Astrocyte (in vitro differentiated cells and primary cell): Measurements from ENCODE around the gene STKLD1.

Experiments used
- EZH2 ChIP-seq: IDR thresholded peaks from 2 replicates; pipeline ENCODE4 v1.6.1; 2012; ENCODE audit warnings: mild to moderate bottlenecking, low read length, inconsistent platforms; ENCODE audit not compliant: insufficient read depth
- TF ChIP-seq, protein P1 (sequence below): IDR thresholded peaks from 2 replicates; pipeline ENCODE4 v1.5.1; 2011; ENCODE audit warnings: low read depth, mild to moderate bottlenecking, inconsistent platforms, low read length, moderate library complexity; ENCODE audit not compliant: insufficient read depth

- TF ChIP-seq, protein P1, sequence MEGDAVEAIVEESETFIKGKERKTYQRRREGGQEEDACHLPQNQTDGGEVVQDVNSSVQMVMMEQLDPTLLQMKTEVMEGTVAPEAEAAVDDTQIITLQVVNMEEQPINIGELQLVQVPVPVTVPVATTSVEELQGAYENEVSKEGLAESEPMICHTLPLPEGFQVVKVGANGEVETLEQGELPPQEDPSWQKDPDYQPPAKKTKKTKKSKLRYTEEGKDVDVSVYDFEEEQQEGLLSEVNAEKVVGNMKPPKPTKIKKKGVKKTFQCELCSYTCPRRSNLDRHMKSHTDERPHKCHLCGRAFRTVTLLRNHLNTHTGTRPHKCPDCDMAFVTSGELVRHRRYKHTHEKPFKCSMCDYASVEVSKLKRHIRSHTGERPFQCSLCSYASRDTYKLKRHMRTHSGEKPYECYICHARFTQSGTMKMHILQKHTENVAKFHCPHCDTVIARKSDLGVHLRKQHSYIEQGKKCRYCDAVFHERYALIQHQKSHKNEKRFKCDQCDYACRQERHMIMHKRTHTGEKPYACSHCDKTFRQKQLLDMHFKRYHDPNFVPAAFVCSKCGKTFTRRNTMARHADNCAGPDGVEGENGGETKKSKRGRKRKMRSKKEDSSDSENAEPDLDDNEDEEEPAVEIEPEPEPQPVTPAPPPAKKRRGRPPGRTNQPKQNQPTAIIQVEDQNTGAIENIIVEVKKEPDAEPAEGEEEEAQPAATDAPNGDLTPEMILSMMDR = no peak
- no peak for TF ChIP-seq EZH2
These were observed 22.6 kb upstream of the STKLD1 start for GRCh38 chr9:133353548-133353947.
